Heart right ventricle (tissue), 16 donors: ENCODE measurements around the gene GIN1. TPM values are rescaled to one million over a fixed set of nuclear protein-coding genes. Genes with fewer than 3 reads are reported as not detected.
A peak's percentile ranks its signal among the peaks of the same experiment; 100 is the strongest.

ENCODE experiments used
- ATAC-seq, 8 donors: fragments of 200-7000 bp; cut with Tn5 transposase; one replicate each; pipeline ENCODE4 v1.9.1; 2020; ENCODE audit warnings: mild to moderate bottlenecking in 8 of 8, moderate library complexity in 8 of 8, moderate number of reproducible peaks in 1 of 8
- DNase-seq, 2 donors: peaks; one replicate each; pipeline ENCODE4 v3.0.0-alpha.2; 2020
- H3K27ac ChIP-seq, 10 donors: fragments of 200-600 bp; sonication (generic) in 2 of 10; one replicate each; pipeline versions ENCODE4 v1.5.0 to v1.8.0; 2020 to 2022; ENCODE audit warnings: mild to moderate bottlenecking in 3 of 10
- H3K27me3 ChIP-seq, 7 donors: fragments of 200-600 bp; one replicate each; pipeline ENCODE4 v1.8.0; 2021 to 2022; ENCODE audit warnings: mild to moderate bottlenecking in 2 of 7
- H3K36me3 ChIP-seq, 9 donors: fragments of 200-600 bp; sonication (generic) in 1 of 9; one replicate each; pipeline versions ENCODE4 v1.5.0 to v1.8.0; 2020 to 2022; ENCODE audit warnings: mild to moderate bottlenecking in 2 of 9
- H3K4me1 ChIP-seq, 9 donors: fragments of 200-600 bp; sonication (generic) in 1 of 9; one replicate each; pipeline versions ENCODE4 v1.5.0 to v1.8.0; 2020 to 2022; ENCODE audit warnings: mild to moderate bottlenecking in 4 of 9
- H3K4me3 ChIP-seq, 10 donors: fragments of 200-600 bp; sonication (generic) in 2 of 10; one replicate each; pipeline versions ENCODE4 v1.5.0 to v1.8.0; 2020 to 2022; ENCODE audit warnings: mild to moderate bottlenecking in 7 of 10, moderate library complexity in 2 of 10
- H3K9me3 ChIP-seq, 11 donors: fragments of 200-600 bp in 10 of 11; sonication (generic) in 2 of 11; one replicate each; pipeline versions ENCODE4 v1.5.0 to v1.8.0; 2013 to 2022; ENCODE audit warnings: mild to moderate bottlenecking in 2 of 11, control low read depth in 1 of 11, moderate library complexity in 1 of 11
- WGBS, 2 donors: extraction: QIAGEN DNeasy Blood & Tissue Kit; methylation state at CpG; one replicate each; pipeline ENCODE4 v1.1.7; 2013; ENCODE audit warnings: inconsistent platforms in 1 of 2; 5-methylcytosine and 5-hydroxymethylcytosine counted together
- intact Hi-C, 10 donors: fragments of 100-400 bp; cut with DNase I; formaldehyde crosslinking; loops; one replicate each; pipeline versions ENCODE4 v1.11.1 to v1.14.2; 2022
- polyA plus RNA-seq, 2 donors: library from polyadenylated mRNA; stranded (reverse); fragments of 200-250 nt; gene quantifications; one replicate each; pipeline ENCODE4 v1.2.3, GENCODE V29; 2013
- total RNA-seq, 10 donors: library from RNA; stranded (reverse); fragmentation: NEBNext Ultra II Directional in 3 of 10; extraction: Animal tissue kit (Norgen Biotek cat#: 25700) in 3 of 10; gene quantifications; one replicate each; pipeline versions ENCODE4 v1.2.1 to v1.2.4, GENCODE V29; 2021 to 2023
- TF ChIP-seq, protein P1 (sequence below), 9 donors: fragments of 200-600 bp; sonication (generic) in 2 of 9; IDR thresholded peaks; one replicate each; pipeline versions ENCODE4 v1.5.0 to v1.8.0; 2021 to 2022; ENCODE audit warnings: antibody characterized with exemption in 9 of 9, mild to moderate bottlenecking in 5 of 9, moderate library complexity in 1 of 9
- donor health status: Arrhythmogenic right ventricular cardiomyopathy.
- donor health status: ischemic (EF 13 %, LVEDD 7.1; RV severe dilation, severe dysfunction).
- donor health status: healthy with polysubstance abuse.
- donor health status: DM: no; HTN: yes; CAD: no.
- donor health status: DM: no; HTN: no; CAD: no.
- donor health status: ischemic (EF 25% LVEDD 6.9; RV normal size, moderate dysfunction).
- donor health status: ischemic (EF 25% LVEDD 5.7; RV mildly dilated, moderate dysfunction).
- donor health status: healthy.
- donor health status: DM: yes; HTN: yes; CAD: no.
- donor health status: Ischemic cardiomyopathy.
- donor health status: ischemic (EF 35%, LVEDD 5.7; RV mildly dilated, moderate dysfunction).
- donor health status: nonischemic (EF 11% LVEDD 7.7; RV severe dilation, severe dysfunction).
- donor health status: DM: yes; HTN: yes; CAD: no.
- donor health status: PGD.
- donor health status: ischemic (EF 29% LVEDD 5.4; RV normal size, mild dysfunction).
- donor health status: nonischemic (EF 23%, LVEDD 6.1; RV moderate dilation, normal function).

The GIN1 gene
- total and polyA plus RNA-seq, 12 donors: 5.6 to 19.7 (median 13.4) TPM

DNA sequence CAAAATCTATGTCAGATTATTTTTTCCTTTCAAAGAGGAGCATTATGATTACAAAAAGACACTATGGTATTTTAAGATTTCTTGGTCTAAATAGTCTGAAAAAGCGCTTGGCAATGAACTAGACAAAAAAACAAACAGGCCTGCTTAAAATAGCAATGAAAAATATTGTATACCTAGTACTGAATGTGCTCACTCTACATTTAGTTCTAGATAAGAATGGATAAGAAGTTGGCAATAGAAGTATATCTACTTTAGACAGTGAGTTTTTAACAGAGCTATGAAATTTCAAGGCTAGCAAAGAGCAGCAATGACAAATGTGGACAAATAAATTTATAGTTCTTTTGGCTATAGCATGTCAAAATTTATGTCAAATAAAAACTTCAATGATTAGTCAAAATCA is 26.2 kb downstream of the GIN1 start:
- DNase-seq (no peak), ATAC-seq (peak in 3 of 8 donors; percentile 46 to 86 (median 79))
- peaks cover 0 to 13% (median 2%) of the 10 kb centered on the region in 9 donors for H3K4me1 ChIP-seq
- H3K27ac ChIP-seq: peak overlapping the region in 6 of 10 donors; percentile 2 to 65 (median 34)
- H3K36me3 ChIP-seq: peaks cover 0 to 91% (median 20%) of the 10 kb centered on the region in 9 donors
- no peaks in the 10 kb centered on the region for H3K27me3 ChIP-seq
- peaks cover 0 to 7% (median 0%) of the 10 kb centered on the region in 11 donors for H3K9me3 ChIP-seq
- WGBS, 2 donors: 56 to 72% methylated on average over 1 of the region's 1 CpG
- TF ChIP-seq, protein P1, sequence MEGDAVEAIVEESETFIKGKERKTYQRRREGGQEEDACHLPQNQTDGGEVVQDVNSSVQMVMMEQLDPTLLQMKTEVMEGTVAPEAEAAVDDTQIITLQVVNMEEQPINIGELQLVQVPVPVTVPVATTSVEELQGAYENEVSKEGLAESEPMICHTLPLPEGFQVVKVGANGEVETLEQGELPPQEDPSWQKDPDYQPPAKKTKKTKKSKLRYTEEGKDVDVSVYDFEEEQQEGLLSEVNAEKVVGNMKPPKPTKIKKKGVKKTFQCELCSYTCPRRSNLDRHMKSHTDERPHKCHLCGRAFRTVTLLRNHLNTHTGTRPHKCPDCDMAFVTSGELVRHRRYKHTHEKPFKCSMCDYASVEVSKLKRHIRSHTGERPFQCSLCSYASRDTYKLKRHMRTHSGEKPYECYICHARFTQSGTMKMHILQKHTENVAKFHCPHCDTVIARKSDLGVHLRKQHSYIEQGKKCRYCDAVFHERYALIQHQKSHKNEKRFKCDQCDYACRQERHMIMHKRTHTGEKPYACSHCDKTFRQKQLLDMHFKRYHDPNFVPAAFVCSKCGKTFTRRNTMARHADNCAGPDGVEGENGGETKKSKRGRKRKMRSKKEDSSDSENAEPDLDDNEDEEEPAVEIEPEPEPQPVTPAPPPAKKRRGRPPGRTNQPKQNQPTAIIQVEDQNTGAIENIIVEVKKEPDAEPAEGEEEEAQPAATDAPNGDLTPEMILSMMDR (IDR thresholded peaks at IDR 0.05): no peak
- H3K4me3 ChIP-seq: no peak overlapping the region
- intact Hi-C loops: no loop called here

DNA sequence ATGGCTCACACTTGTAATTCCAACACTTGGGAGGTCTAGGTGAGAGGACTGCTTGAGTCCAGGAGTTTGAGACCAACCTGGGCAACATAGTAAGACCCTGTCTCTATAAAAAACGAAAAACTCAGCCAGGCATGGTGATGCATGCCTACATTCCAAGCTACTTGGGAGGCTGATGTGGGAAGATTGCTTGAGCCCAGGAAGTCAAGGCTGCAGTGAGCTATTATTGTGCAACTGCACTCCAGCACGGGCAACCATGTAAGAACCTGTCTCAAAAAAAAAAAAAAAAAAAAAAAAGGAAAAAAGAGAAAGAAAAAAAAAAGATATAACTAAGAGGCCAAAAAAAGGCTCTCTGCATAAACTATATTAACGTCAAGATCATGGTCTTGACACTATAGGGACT is 27.3 kb downstream of the GIN1 start:
- ATAC-seq (no peak), DNase-seq (no peak)
- Histone ChIP-seq H3K9me3 (peaks cover 0 to 7% (median 0%) of the 10 kb centered on the region in 11 donors), H3K27ac (peak overlapping the region in 1 of 10 donors; percentile 2), H3K36me3 (peaks cover 0 to 95% (median 25%) of the 10 kb centered on the region in 9 donors), H3K4me3 (no peak overlapping the region), H3K27me3 (no peaks in the 10 kb centered on the region), H3K4me1 (peaks cover 0 to 13% (median 2%) of the 10 kb centered on the region in 9 donors)
- TF ChIP-seq, protein P1 (IDR thresholded peaks at IDR 0.05): no peak
- intact Hi-C loops: no loop called here
- 95 to 97% methylated on average over 3 of the region's 3 CpGs for WGBS, 2 donors

DNA sequence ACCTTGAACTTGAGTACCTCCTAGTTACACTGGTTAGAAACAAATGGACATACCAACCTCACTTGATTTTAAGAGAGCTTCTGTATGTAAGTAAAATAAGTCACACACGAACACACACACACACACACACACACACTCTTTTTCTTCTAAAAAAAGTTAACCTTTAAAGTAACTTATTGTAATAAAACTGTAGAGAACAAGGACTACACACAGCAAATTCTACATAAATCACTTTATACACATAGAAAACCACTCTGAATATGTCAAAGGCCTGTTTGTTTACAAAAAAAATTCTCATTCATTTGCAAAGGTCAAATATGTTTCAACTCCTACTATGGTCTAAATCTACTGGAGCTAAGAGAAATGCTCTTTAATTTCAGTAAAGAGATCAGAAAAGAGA is 29.1 kb downstream of the GIN1 start:
- Histone ChIP-seq H3K27me3 (no peaks in the 10 kb centered on the region), H3K4me1 (peaks cover 0 to 13% (median 2%) of the 10 kb centered on the region in 9 donors), H3K9me3 (peaks cover 0 to 7% (median 0%) of the 10 kb centered on the region in 11 donors), H3K36me3 (peaks cover 0 to 95% (median 25%) of the 10 kb centered on the region in 9 donors), H3K27ac (no peak overlapping the region), H3K4me3 (no peak overlapping the region)
- DNase-seq (no peak), ATAC-seq (no peak)
- TF ChIP-seq, protein P1 (IDR thresholded peaks at IDR 0.05): no peak
- intact Hi-C loops: no loop called here
- WGBS, 2 donors: 95 to 97% methylated on average over 1 of the region's 1 CpG

DNA sequence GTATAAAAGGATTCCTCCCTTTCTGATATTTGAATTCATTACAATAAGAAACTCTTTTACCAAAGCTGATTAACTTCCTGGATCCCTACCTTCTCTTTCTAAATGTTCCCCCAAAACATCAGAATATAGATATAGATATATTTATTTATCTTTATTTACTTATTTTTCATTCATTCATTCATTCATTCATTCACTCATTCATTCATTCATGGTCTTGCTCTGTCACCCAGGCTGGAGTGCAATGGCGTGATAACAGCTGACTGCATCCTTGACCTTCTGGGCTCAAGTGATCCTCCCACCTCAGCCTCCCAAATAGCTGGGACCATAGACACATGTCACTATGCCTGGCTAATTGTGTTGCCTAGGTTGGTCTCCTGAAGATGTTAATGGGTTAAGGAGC is 30.7 kb downstream of the GIN1 start:
- intact Hi-C loops: no loop called here
- Histone ChIP-seq H3K36me3 (peaks cover 0 to 95% (median 26%) of the 10 kb centered on the region in 9 donors), H3K4me1 (peaks cover 0 to 7% (median under 1%) of the 10 kb centered on the region in 9 donors), H3K9me3 (peaks cover 0 to 15% (median 6%) of the 10 kb centered on the region in 11 donors), H3K27me3 (no peaks in the 10 kb centered on the region), H3K27ac (no peak overlapping the region), H3K4me3 (no peak overlapping the region)
- DNase-seq: no peak
- WGBS, 2 donors: 98 to 100% methylated on average over 1 of the region's 1 CpG
- TF ChIP-seq, protein P1 (IDR thresholded peaks at IDR 0.05): no peak
- ATAC-seq: no peak
